ENCODE measurements around the gene DAW1. TPM values are rescaled to one million over a fixed set of nuclear protein-coding genes. Genes with fewer than 3 reads are reported as not detected.

DAW1 gene
- polyA plus RNA-seq, 6 donors from 2014 or later: not detected

GRCh38 chr2:227848146-227848545, 23.3 kb upstream of the DAW1 start:
- Mint-ChIP-seq H3K36me3 (no peaks in the 10 kb centered on the region), H3K4me1 (no peaks in the 10 kb centered on the region), H3K27ac (peak overlapping the region in 1 of 6 donors; percentile 38), H3K27me3 (peaks cover 0 to 13% (median 8%) of the 10 kb centered on the region in 3 donors), H3K9me3 (peaks cover 0 to 7% (median 1%) of the 10 kb centered on the region in 7 donors), H3K4me3 (no peak overlapping the region)
- DNase-seq (no peak), ATAC-seq (ENCODE audit: low read depth in 2 of 2) (no peak)

- no peak overlapping the region for H3K4me3 Mint-ChIP-seq
- ATAC-seq (ENCODE audit: low read depth in 2 of 2): no peak
- peaks cover 0 to 7% (median 1%) of the 10 kb centered on the region in 7 donors for H3K9me3 Mint-ChIP-seq
- no peak for DNase-seq
- peak overlapping the region in 1 of 6 donors; percentile 38 for H3K27ac Mint-ChIP-seq
- H3K27me3 Mint-ChIP-seq: peaks cover 0 to 13% (median 11%) of the 10 kb centered on the region in 3 donors
- H3K36me3 Mint-ChIP-seq: no peaks in the 10 kb centered on the region
- no peaks in the 10 kb centered on the region for H3K4me1 Mint-ChIP-seq
Observed at GRCh38 chr2:227848586-227848985, 22.8 kb upstream of the DAW1 start.

GRCh38 chr2:227849906-227850305, 21.5 kb upstream of the DAW1 start:
- no peak for ATAC-seq (ENCODE audit: low read depth in 2 of 2)
- peaks cover 1 to 20% (median 13%) of the 10 kb centered on the region in 3 donors for H3K27me3 Mint-ChIP-seq
- H3K27ac Mint-ChIP-seq: no peak overlapping the region
- no peak overlapping the region for H3K4me3 Mint-ChIP-seq
- no peak for DNase-seq
- H3K9me3 Mint-ChIP-seq: peaks cover 0 to 7% (median 1%) of the 10 kb centered on the region in 7 donors
- H3K36me3 Mint-ChIP-seq: no peaks in the 10 kb centered on the region
- no peaks in the 10 kb centered on the region for H3K4me1 Mint-ChIP-seq

- no peaks in the 10 kb centered on the region for H3K36me3 Mint-ChIP-seq
- H3K4me1 Mint-ChIP-seq: no peaks in the 10 kb centered on the region
- ATAC-seq (ENCODE audit: low read depth in 2 of 2): no peak
- H3K9me3 Mint-ChIP-seq: peaks cover 0 to 2% (median 0%) of the 10 kb centered on the region in 7 donors
- H3K27me3 Mint-ChIP-seq: peaks cover 6 to 20% (median 14%) of the 10 kb centered on the region in 3 donors
- no peak for DNase-seq
- H3K27ac Mint-ChIP-seq: no peak overlapping the region
- no peak overlapping the region for H3K4me3 Mint-ChIP-seq
Observed at GRCh38 chr2:227853204-227853629, 18.2 kb upstream of the DAW1 start.

GRCh38 chr2:227853765-227854271, 17.6 kb upstream of the DAW1 start:
- H3K9me3 Mint-ChIP-seq: peaks cover 0 to 2% (median 0%) of the 10 kb centered on the region in 7 donors
- DNase-seq: no peak
- H3K27ac Mint-ChIP-seq: no peak overlapping the region
- no peaks in the 10 kb centered on the region for H3K4me1 Mint-ChIP-seq
- H3K4me3 Mint-ChIP-seq: no peak overlapping the region
- H3K36me3 Mint-ChIP-seq: no peaks in the 10 kb centered on the region
- no peak for ATAC-seq (ENCODE audit: low read depth in 2 of 2)
- H3K27me3 Mint-ChIP-seq: peaks cover 6 to 20% (median 14%) of the 10 kb centered on the region in 3 donors

GRCh38 chr2:227855440-227855839, 16.0 kb upstream of the DAW1 start:
- no peak for ATAC-seq (ENCODE audit: low read depth in 2 of 2)

GRCh38 chr2:227856697-227857096, 14.7 kb upstream of the DAW1 start:
- H3K36me3 Mint-ChIP-seq: no peaks in the 10 kb centered on the region
- H3K27me3 Mint-ChIP-seq: peaks cover 6 to 20% (median 14%) of the 10 kb centered on the region in 3 donors
- DNase-seq: no peak
- no peak overlapping the region for H3K4me3 Mint-ChIP-seq
- H3K9me3 Mint-ChIP-seq: no peaks in the 10 kb centered on the region
- H3K27ac Mint-ChIP-seq: no peak overlapping the region
- ATAC-seq (ENCODE audit: low read depth in 2 of 2): no peak
- no peaks in the 10 kb centered on the region for H3K4me1 Mint-ChIP-seq

More at GRCh38 chr2:227855440-227855839, 16.0 kb upstream of the DAW1 start:
- no peak for DNase-seq
- Mint-ChIP-seq H3K36me3 (no peaks in the 10 kb centered on the region), H3K4me3 (no peak overlapping the region), H3K9me3 (peaks cover 0 to 2% (median 0%) of the 10 kb centered on the region in 7 donors), H3K27ac (no peak overlapping the region), H3K4me1 (no peaks in the 10 kb centered on the region), H3K27me3 (peaks cover 6 to 20% (median 14%) of the 10 kb centered on the region in 3 donors)

GRCh38 chr2:227860221-227860641, 11.2 kb upstream of the DAW1 start:
- ATAC-seq (ENCODE audit: low read depth in 2 of 2): no peak
- H3K27me3 Mint-ChIP-seq: peaks cover 1 to 14% (median 8%) of the 10 kb centered on the region in 3 donors
- H3K4me3 Mint-ChIP-seq: no peak overlapping the region
- H3K36me3 Mint-ChIP-seq: no peaks in the 10 kb centered on the region
- H3K4me1 Mint-ChIP-seq: no peaks in the 10 kb centered on the region
- no peaks in the 10 kb centered on the region for H3K9me3 Mint-ChIP-seq
- H3K27ac Mint-ChIP-seq: no peak overlapping the region
- no peak for DNase-seq

- peaks cover 0 to 13% (median 10%) of the 10 kb centered on the region in 3 donors for H3K27me3 Mint-ChIP-seq
- H3K4me3 Mint-ChIP-seq: no peak overlapping the region
- no peaks in the 10 kb centered on the region for H3K9me3 Mint-ChIP-seq
- no peak overlapping the region for H3K27ac Mint-ChIP-seq
- no peak for DNase-seq
- no peaks in the 10 kb centered on the region for H3K4me1 Mint-ChIP-seq
- no peaks in the 10 kb centered on the region for H3K36me3 Mint-ChIP-seq
- ATAC-seq (ENCODE audit: low read depth in 2 of 2): no peak
Observed at GRCh38 chr2:227861011-227861410, 10.4 kb upstream of the DAW1 start.

GRCh38 chr2:227862227-227862740, 9.1 kb upstream of the DAW1 start:
- Mint-ChIP-seq H3K27me3 (peaks cover 6 to 23% (median 13%) of the 10 kb centered on the region in 3 donors), H3K4me3 (no peak overlapping the region), H3K9me3 (no peaks in the 10 kb centered on the region), H3K36me3 (no peaks in the 10 kb centered on the region), H3K4me1 (no peaks in the 10 kb centered on the region), H3K27ac (no peak overlapping the region)
- DNase-seq (no peak), ATAC-seq (ENCODE audit: low read depth in 2 of 2) (no peak)

- Mint-ChIP-seq H3K4me3 (no peak overlapping the region), H3K27me3 (peaks cover 6 to 23% (median 13%) of the 10 kb centered on the region in 3 donors), H3K9me3 (no peaks in the 10 kb centered on the region), H3K36me3 (no peaks in the 10 kb centered on the region), H3K27ac (no peak overlapping the region), H3K4me1 (no peaks in the 10 kb centered on the region)
- ATAC-seq (ENCODE audit: low read depth in 2 of 2) (no peak), DNase-seq (no peak)
Observed at GRCh38 chr2:227862741-227863588, 8.5 kb upstream of the DAW1 start.

GRCh38 chr2:227864161-227864756, 7.2 kb upstream of the DAW1 start:
- H3K27me3 Mint-ChIP-seq: peaks cover 13 to 26% (median 21%) of the 10 kb centered on the region in 3 donors
- no peak overlapping the region for H3K4me3 Mint-ChIP-seq
- no peaks in the 10 kb centered on the region for H3K4me1 Mint-ChIP-seq
- no peaks in the 10 kb centered on the region for H3K9me3 Mint-ChIP-seq
- no peak for ATAC-seq (ENCODE audit: low read depth in 2 of 2)
- DNase-seq: no peak
- H3K27ac Mint-ChIP-seq: no peak overlapping the region
- H3K36me3 Mint-ChIP-seq: no peaks in the 10 kb centered on the region

- H3K36me3 Mint-ChIP-seq: no peaks in the 10 kb centered on the region
- peaks cover 21 to 34% (median 28%) of the 10 kb centered on the region in 3 donors for H3K27me3 Mint-ChIP-seq
- H3K27ac Mint-ChIP-seq: no peak overlapping the region
- no peaks in the 10 kb centered on the region for H3K4me1 Mint-ChIP-seq
- DNase-seq (no peak), ATAC-seq (ENCODE audit: low read depth in 2 of 2) (no peak)
- no peak overlapping the region for H3K4me3 Mint-ChIP-seq
- no peaks in the 10 kb centered on the region for H3K9me3 Mint-ChIP-seq
Observed at GRCh38 chr2:227865291-227865690, 6.1 kb upstream of the DAW1 start.
